ENCODE data around the gene NDUFB11.
"Not testable (repeated sequence)": the region's sequence is repeated elsewhere in the genome, so short reads cannot be mapped to it uniquely, and the experiment has no call there.

The NDUFB11 gene

GRCh38 chrX:47145395-47146120 lies 1.1 kb upstream of the NDUFB11 start:
- no peak for DNase-seq

- no peak for DNase-seq
These were observed 442 bp downstream of the NDUFB11 start for GRCh38 chrX:47143894-47144625.

- no peak for DNase-seq
These were observed 6.3 kb downstream of the NDUFB11 start for GRCh38 chrX:47138171-47138570.

GRCh38 chrX:47135650-47136049 lies 8.9 kb downstream of the NDUFB11 start:
- not testable (repeated sequence) for DNase-seq

GRCh38 chrX:47133493-47133892 lies 11.0 kb downstream of the NDUFB11 start:
- DNase-seq, result no peak

GRCh38 chrX:47129899-47130358 lies 14.6 kb downstream of the NDUFB11 start:
- DNase-seq, result no peak

- DNase-seq, result peak; percentile 86
These were observed 15.2 kb downstream of the NDUFB11 start for GRCh38 chrX:47129157-47129898.

- DNase-seq, result not testable (repeated sequence)
These were observed 20.0 kb downstream of the NDUFB11 start for GRCh38 chrX:47124466-47124865.

GRCh38 chrX:47116551-47117110 lies 27.9 kb downstream of the NDUFB11 start:
- not testable (repeated sequence) for DNase-seq

- DNase-seq, result no peak
These were observed 32.1 kb downstream of the NDUFB11 start for GRCh38 chrX:47112316-47112954.

- DNase-seq, result not testable (repeated sequence)
These were observed 33.4 kb downstream of the NDUFB11 start for GRCh38 chrX:47110936-47111615.

GRCh38 chrX:47101206-47101605 lies 43.3 kb downstream of the NDUFB11 start:
- DNase-seq, result no peak

- no peak for DNase-seq
These were observed 46.0 kb downstream of the NDUFB11 start for GRCh38 chrX:47098338-47099094.

GRCh38 chrX:47097018-47097417 lies 47.5 kb downstream of the NDUFB11 start:
- no peak for DNase-seq

GRCh38 chrX:47093860-47094259 lies 50.6 kb downstream of the NDUFB11 start:
- no peak for DNase-seq

GRCh38 chrX:47093248-47093647 lies 51.3 kb downstream of the NDUFB11 start:
- peak; percentile 3 for DNase-seq

All from NCI-H2029 treated with DMSO at 0.1 percent for 48 hours (cell line).